Left lung (tissue), 10 donors: ENCODE measurements around the gene MTHFSD. TPM values are rescaled to one million over a fixed set of nuclear protein-coding genes. Genes with fewer than 3 reads are reported as not detected.
"Not testable (repeated sequence)": the region's sequence is repeated elsewhere in the genome, so short reads cannot be mapped to it uniquely, and the experiment has no call there.

Experiments used
- ATAC-seq: fragments of 200-7000 bp; cut with Tn5 transposase; one replicate; pipeline ENCODE4 v1.9.1; 2020; ENCODE audit warnings: moderate library complexity
- DNase-seq, 4 donors: peaks; one replicate each; pipeline ENCODE4 v3.0.0-alpha.2; 2013 to 2020
- H3K27ac ChIP-seq, 2 donors: fragments of 200-600 bp; sonication (generic) in 1 of 2; one replicate each; pipeline versions ENCODE4 v1.5.0 to v1.8.0; 2020 to 2021
- H3K27me3 ChIP-seq, 2 donors: fragments of 200-600 bp; sonication (generic) in 1 of 2; one replicate each; pipeline versions ENCODE4 v1.5.0 to v1.8.0; 2020 to 2021
- H3K36me3 ChIP-seq, 2 donors: fragments of 200-600 bp; sonication (generic) in 1 of 2; one replicate each; pipeline versions ENCODE4 v1.5.0 to v1.8.0; 2020 to 2021
- H3K4me1 ChIP-seq, 2 donors: fragments of 200-600 bp; one replicate each; pipeline ENCODE4 v1.8.0; 2021
- H3K4me3 ChIP-seq, 2 donors: fragments of 200-600 bp; sonication (generic) in 1 of 2; one replicate each; pipeline versions ENCODE4 v1.5.0 to v1.8.0; 2020 to 2021; ENCODE audit warnings: mild to moderate bottlenecking in 1 of 2
- H3K9me3 ChIP-seq, 2 donors: fragments of 200-600 bp; sonication (generic) in 1 of 2; one replicate each; pipeline versions ENCODE4 v1.5.0 to v1.8.0; 2020 to 2021
- intact Hi-C, 2 donors: fragments of 100-400 bp; cut with DNase I; formaldehyde crosslinking; loops; one replicate each; pipeline versions ENCODE4 v1.11.2 to v1.14.2; 2022
- polyA plus RNA-seq, 6 donors: library from polyadenylated mRNA; unstranded; fragments of 120-200 nt; gene quantifications; one replicate each; pipeline ENCODE4 v1.2.1, GENCODE V29; 2013; ENCODE audit not compliant: insufficient read length in 6 of 6
- total RNA-seq, 2 donors: library from RNA; stranded (reverse); fragmentation: NEBNext Ultra II Directional; extraction: Animal tissue kit (Norgen Biotek cat#: 25700); gene quantifications; one replicate each; pipeline ENCODE4 v1.2.1, GENCODE V29; 2021
- TF ChIP-seq, protein P1 (sequence below), 2 donors: fragments of 200-600 bp; sonication (generic) in 1 of 2; IDR thresholded peaks; one replicate each; pipeline versions ENCODE4 v1.5.0 to v1.8.0; 2021; ENCODE audit warnings: antibody characterized with exemption in 2 of 2
- donor health status: DM: no; HTN: yes; CAD: no.
- donor health status: DM: no; HTN: no; CAD: no.

The MTHFSD gene
- total and polyA plus RNA-seq, 8 donors, result 19.7 to 32.5 (median 28.5) TPM

DNA sequence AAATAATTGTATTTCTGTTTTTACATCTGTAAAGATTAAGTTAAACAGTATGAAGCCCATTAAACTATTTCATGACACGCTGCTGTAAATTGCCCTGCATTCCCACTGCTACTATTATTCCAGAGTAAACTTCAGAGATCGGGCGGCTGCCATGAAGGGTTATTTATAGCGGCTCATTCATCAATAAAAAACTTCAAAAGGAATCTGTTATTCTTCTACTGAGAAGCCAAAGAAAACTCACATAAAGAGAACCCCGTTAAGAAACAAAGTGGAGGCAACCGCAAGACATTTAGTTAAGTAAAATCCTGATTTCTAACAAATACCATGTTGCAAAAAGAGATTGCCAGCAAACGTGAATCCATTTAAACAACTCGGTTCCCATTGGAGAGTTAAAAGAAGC is 39.7 kb upstream of the MTHFSD start:
- intact Hi-C loops, result no loop called here
- Histone ChIP-seq H3K9me3 (no peaks in the 10 kb centered on the region), H3K4me3 (no peak overlapping the region), H3K27me3 (peaks cover 13 to 91% of the 10 kb centered on the region in 2 donors), H3K4me1 (no peaks in the 10 kb centered on the region), H3K27ac (no peak overlapping the region), H3K36me3 (no peaks in the 10 kb centered on the region)
- ATAC-seq, result no peak
- TF ChIP-seq, protein P1, sequence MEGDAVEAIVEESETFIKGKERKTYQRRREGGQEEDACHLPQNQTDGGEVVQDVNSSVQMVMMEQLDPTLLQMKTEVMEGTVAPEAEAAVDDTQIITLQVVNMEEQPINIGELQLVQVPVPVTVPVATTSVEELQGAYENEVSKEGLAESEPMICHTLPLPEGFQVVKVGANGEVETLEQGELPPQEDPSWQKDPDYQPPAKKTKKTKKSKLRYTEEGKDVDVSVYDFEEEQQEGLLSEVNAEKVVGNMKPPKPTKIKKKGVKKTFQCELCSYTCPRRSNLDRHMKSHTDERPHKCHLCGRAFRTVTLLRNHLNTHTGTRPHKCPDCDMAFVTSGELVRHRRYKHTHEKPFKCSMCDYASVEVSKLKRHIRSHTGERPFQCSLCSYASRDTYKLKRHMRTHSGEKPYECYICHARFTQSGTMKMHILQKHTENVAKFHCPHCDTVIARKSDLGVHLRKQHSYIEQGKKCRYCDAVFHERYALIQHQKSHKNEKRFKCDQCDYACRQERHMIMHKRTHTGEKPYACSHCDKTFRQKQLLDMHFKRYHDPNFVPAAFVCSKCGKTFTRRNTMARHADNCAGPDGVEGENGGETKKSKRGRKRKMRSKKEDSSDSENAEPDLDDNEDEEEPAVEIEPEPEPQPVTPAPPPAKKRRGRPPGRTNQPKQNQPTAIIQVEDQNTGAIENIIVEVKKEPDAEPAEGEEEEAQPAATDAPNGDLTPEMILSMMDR (IDR thresholded peaks at IDR 0.05), result no peak
- DNase-seq, result no peak

DNA sequence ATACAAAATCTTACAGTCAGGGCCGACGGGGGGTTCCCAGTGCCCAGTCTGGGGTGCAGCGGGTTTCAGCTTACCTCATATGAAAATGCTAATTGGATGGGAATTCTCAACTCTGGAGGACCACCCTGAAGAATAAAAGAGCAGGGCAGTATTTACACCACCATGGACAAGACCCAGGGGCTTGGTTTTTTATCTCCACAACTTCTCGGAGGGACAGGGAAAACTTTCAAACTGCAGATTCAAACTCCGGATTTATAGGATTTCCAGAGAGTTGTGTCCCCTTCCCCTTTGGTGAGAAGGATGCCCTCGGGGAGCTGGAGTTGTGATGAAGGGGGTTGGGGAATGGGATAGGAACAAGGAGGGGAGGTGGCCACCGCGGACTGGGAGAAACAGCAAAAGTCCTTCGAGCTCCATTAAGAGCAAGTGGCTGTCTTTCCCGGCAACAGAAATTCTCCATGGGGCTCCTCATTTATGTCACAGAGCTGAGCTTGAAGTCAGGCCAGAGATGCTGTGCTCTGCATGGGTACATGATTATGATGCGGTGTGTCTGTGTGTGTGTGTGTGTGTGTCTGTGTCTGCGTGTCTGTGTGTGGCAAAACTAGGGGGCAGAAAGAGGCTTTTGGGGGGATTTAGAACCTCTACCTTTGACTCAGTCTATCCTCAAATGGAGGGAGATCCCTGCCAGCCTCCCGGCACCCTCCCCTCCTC is 39.0 kb upstream of the MTHFSD start:
- Histone ChIP-seq H3K9me3 (no peaks in the 10 kb centered on the region), H3K27ac (no peak overlapping the region), H3K27me3 (peaks cover 13 to 90% of the 10 kb centered on the region in 2 donors), H3K4me3 (no peak overlapping the region), H3K4me1 (no peaks in the 10 kb centered on the region), H3K36me3 (no peaks in the 10 kb centered on the region)
- DNase-seq (no peak), ATAC-seq (no peak)
- TF ChIP-seq, protein P1 (IDR thresholded peaks at IDR 0.05), result no peak
- intact Hi-C loops, result no loop called here

DNA sequence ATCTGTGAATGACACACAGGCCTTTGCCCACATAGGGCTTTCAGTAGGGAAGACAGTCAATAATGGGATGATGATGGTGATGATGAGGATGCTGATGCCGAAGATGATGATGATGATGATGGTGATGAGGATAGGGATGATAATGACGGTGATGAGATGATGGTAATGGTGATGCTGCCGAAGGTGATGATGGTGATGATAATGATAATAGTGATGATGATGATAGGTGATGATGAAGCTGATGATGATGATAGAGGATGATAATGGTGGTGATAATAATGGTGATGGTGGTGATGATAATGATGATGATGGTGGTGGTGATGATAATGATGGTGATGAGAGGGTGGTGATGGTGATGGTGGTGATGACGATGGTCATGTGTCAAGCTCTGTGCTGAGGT is 36.2 kb upstream of the MTHFSD start:
- no peaks in the 10 kb centered on the region for H3K36me3 ChIP-seq
- DNase-seq, result no peak
- no peak overlapping the region for H3K4me3 ChIP-seq
- H3K27ac ChIP-seq, result no peak overlapping the region
- peaks cover 13 to 62% of the 10 kb centered on the region in 2 donors for H3K27me3 ChIP-seq
- no peak for ATAC-seq
- H3K9me3 ChIP-seq, result no peaks in the 10 kb centered on the region
- no peaks in the 10 kb centered on the region for H3K4me1 ChIP-seq
- intact Hi-C loops, result no loop called here
- TF ChIP-seq, protein P1 (IDR thresholded peaks at IDR 0.05), result no peak

DNA sequence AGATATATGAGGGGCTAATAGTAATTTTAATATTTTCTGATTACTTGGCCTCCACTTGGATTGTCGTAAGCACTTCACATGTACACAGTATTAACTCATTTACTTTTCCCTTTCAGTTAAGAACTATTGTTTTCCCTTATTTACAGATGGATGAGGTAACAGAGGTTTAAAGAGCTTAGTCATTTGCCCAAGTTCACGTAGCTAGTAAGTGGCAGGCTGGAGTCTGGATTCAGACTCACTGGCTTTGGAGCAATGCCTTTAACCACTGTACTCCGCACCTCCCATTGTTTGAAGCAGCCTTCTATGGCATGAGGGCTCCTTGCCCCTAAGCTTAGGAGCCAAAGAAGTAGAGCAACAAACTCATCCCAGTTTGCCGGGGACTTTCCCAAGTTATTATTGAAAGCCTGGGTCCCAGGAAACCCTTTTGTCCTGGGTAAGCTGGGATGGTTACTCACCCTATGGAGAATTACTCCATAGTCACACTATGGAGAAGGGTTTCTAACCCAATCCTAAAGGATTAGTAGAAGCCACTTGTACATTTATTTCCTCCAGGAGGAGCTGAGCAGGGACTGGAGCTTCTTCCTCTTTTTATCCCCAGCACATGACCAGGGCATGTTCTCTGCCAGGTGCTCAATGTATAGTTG is 35.6 kb upstream of the MTHFSD start:
- TF ChIP-seq, protein P1 (IDR thresholded peaks at IDR 0.05), result no peak

DNA sequence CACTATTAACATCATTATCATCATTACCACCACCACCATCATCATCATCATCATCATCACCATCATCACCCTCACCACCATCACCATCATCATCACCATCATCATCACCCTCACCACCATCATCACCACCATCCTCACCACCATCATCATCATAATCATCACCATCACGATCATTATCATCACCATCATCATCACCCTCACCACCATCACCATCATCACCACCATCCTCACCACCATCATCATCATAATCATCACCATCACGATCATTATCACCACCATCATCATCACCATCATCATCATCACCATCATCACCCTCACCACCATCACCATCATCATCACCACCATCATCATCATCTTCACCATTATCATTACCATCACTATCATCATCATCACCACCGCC is 32.9 kb upstream of the MTHFSD start:
- H3K9me3 ChIP-seq, DNase-seq, H3K27ac ChIP-seq, H3K36me3 ChIP-seq, intact Hi-C loops, ATAC-seq, H3K4me3 ChIP-seq, H3K4me1 ChIP-seq: not testable (repeated sequence)
- peaks cover 4 to 44% of the 10 kb centered on the region in 2 donors for H3K27me3 ChIP-seq

More for the DNA sequence above, 35.6 kb upstream of the MTHFSD start:
- DNase-seq (no peak), ATAC-seq (peak; percentile 33)
- Histone ChIP-seq H3K27ac (no peak overlapping the region), H3K9me3 (no peaks in the 10 kb centered on the region), H3K4me3 (no peak overlapping the region), H3K36me3 (no peaks in the 10 kb centered on the region), H3K27me3 (peaks cover 13 to 55% of the 10 kb centered on the region in 2 donors), H3K4me1 (no peaks in the 10 kb centered on the region)
- intact Hi-C loops, result no loop called here
